Osteocyte (in vitro differentiated cells): Measurements from ENCODE around the gene UGDH. TPM values are rescaled to one million over a fixed set of nuclear protein-coding genes. Genes with fewer than 3 reads are reported as not detected.

Experiments used
- DNase-seq: peaks from one replicate; pipeline ENCODE4 v3.0.0; 2021; ENCODE audit warnings: mixed read lengths; ENCODE audit not compliant: unreplicated experiment; ENCODE audit errors: extremely low spot score
- H3K27ac Mint-ChIP-seq: one replicate; pipeline ENCODE4 v1.8.0; 2021; ENCODE audit warnings: mild to moderate bottlenecking, mixed read lengths; ENCODE audit not compliant: unreplicated experiment
- H3K27me3 Mint-ChIP-seq: one replicate; pipeline ENCODE4 v1.8.0; 2021; ENCODE audit warnings: mixed read lengths; ENCODE audit not compliant: unreplicated experiment
- H3K36me3 Mint-ChIP-seq: one replicate; pipeline ENCODE4 v1.8.0; 2021; ENCODE audit warnings: mixed read lengths; ENCODE audit not compliant: unreplicated experiment
- H3K4me1 Mint-ChIP-seq: one replicate; pipeline ENCODE4 v1.8.0; 2021; ENCODE audit warnings: mixed read lengths; ENCODE audit not compliant: unreplicated experiment
- H3K4me3 Mint-ChIP-seq: one replicate; pipeline ENCODE4 v1.8.0; 2021; ENCODE audit warnings: mild to moderate bottlenecking, moderate library complexity, mixed read lengths; ENCODE audit not compliant: unreplicated experiment
- H3K9me3 Mint-ChIP-seq: one replicate; pipeline ENCODE4 v1.8.0; 2021; ENCODE audit warnings: mixed read lengths; ENCODE audit not compliant: unreplicated experiment
- CTCF ChIP-seq: fragments of 200-600 bp; sonication (generic); IDR thresholded peaks from 2 replicates; pipeline ENCODE4 v1.5.0; 2021; ENCODE audit warnings: antibody characterized with exemption, mild to moderate bottlenecking, moderate library complexity
- total RNA-seq: library from RNA; stranded (reverse); gene quantifications from 2 replicates; pipeline ENCODE4 v1.2.1, GENCODE V29; 2021

UGDH gene
- total RNA-seq, 1 donor from 2014 or later = 200 TPM

GRCh38 chr4:39568805-39569204, 41.6 kb upstream of the UGDH start:
- no peak for TF ChIP-seq CTCF
- H3K27me3 Mint-ChIP-seq = no peaks in the 10 kb centered on the region
- H3K27ac Mint-ChIP-seq = no peak overlapping the region
- H3K36me3 Mint-ChIP-seq = peaks cover 26% of the 10 kb centered on the region
- H3K4me3 Mint-ChIP-seq = no peak overlapping the region
- peaks cover 13% of the 10 kb centered on the region for H3K4me1 Mint-ChIP-seq
- DNase-seq = no peak
- H3K9me3 Mint-ChIP-seq = no peaks in the 10 kb centered on the region

- Mint-ChIP-seq H3K4me3 (no peak overlapping the region), H3K9me3 (no peaks in the 10 kb centered on the region), H3K27ac (peak overlapping the region; percentile 67)
Measured at GRCh38 chr4:39565878-39566600, 38.8 kb upstream of the UGDH start.

GRCh38 chr4:39563346-39563847, 36.2 kb upstream of the UGDH start:
- no peak for TF ChIP-seq CTCF
- peaks cover 34% of the 10 kb centered on the region for H3K36me3 Mint-ChIP-seq
- H3K27ac Mint-ChIP-seq = no peak overlapping the region
- H3K27me3 Mint-ChIP-seq = no peaks in the 10 kb centered on the region
- no peaks in the 10 kb centered on the region for H3K9me3 Mint-ChIP-seq
- no peak for DNase-seq
- peaks cover 19% of the 10 kb centered on the region for H3K4me1 Mint-ChIP-seq
- no peak overlapping the region for H3K4me3 Mint-ChIP-seq

More at GRCh38 chr4:39565878-39566600, 38.8 kb upstream of the UGDH start:
- Mint-ChIP-seq H3K27me3 (no peaks in the 10 kb centered on the region), H3K4me1 (peaks cover 12% of the 10 kb centered on the region), H3K36me3 (peaks cover 29% of the 10 kb centered on the region)
- TF ChIP-seq CTCF = no peak
- DNase-seq = peak; percentile 1

- Mint-ChIP-seq H3K4me1 (peaks cover 19% of the 10 kb centered on the region), H3K36me3 (peaks cover 33% of the 10 kb centered on the region), H3K4me3 (no peak overlapping the region), H3K27me3 (no peaks in the 10 kb centered on the region), H3K9me3 (no peaks in the 10 kb centered on the region), H3K27ac (no peak overlapping the region)
- TF ChIP-seq CTCF = no peak
- DNase-seq = no peak
Measured at GRCh38 chr4:39562792-39563191, 35.6 kb upstream of the UGDH start.

GRCh38 chr4:39559626-39560025, 32.4 kb upstream of the UGDH start:
- no peak for TF ChIP-seq CTCF
- Mint-ChIP-seq H3K4me1 (peaks cover 15% of the 10 kb centered on the region), H3K27me3 (no peaks in the 10 kb centered on the region), H3K27ac (peak overlapping the region; percentile 38), H3K9me3 (no peaks in the 10 kb centered on the region), H3K4me3 (no peak overlapping the region), H3K36me3 (peaks cover 28% of the 10 kb centered on the region)
- no peak for DNase-seq
